AG04450 (cell line): ENCODE data around the gene PRKN. TPM values are rescaled to one million over a fixed set of nuclear protein-coding genes. Genes with fewer than 3 reads are reported as not detected.

Experiments used
- CTCF ChIA-PET: fragments of 300-600, 350-600 bp; formaldehyde crosslinking; extraction: SDS; loops from one replicate; lab custom pipeline; 2022; ENCODE audit warnings: antibody characterized with exemption, inconsistent platforms; lab: Charles Lee
- POLR2A ChIA-PET: fragments of 350-600 bp; formaldehyde crosslinking; extraction: SDS; loops from one replicate; lab custom pipeline; 2021; ENCODE audit warnings: antibody characterized with exemption, inconsistent platforms; lab: Yijun Ruan, JAX
- DNase-seq: peaks from one replicate; pipeline ENCODE4 v3.0.0-alpha.2; 2011; ENCODE audit warnings: low read depth, low spot score
- H3K27ac ChIP-seq: one replicate; pipeline ENCODE4 v1.5.1; 2012; ENCODE audit warnings: low read depth, low read length, control low read depth
- H3K27me3 ChIP-seq: one replicate; pipeline ENCODE4 v1.6.0; 2012; ENCODE audit warnings: low read length; ENCODE audit not compliant: control insufficient read depth, insufficient read depth
- H3K4me3 ChIP-seq: 2 replicates; pipeline ENCODE4 v1.5.1; 2011; ENCODE audit warnings: mild to moderate bottlenecking, low read depth, low read length, control low read depth
- H3K9me3 ChIP-seq: 2 replicates; pipeline ENCODE4 v1.5.1; 2012; ENCODE audit warnings: low read length; ENCODE audit not compliant: control insufficient read depth, insufficient read depth
- CTCF ChIP-seq: IDR thresholded peaks from 2 replicates; pipeline ENCODE4 v1.5.1; 2011; ENCODE audit warnings: low read depth, low read length, control low read depth, inconsistent platforms
- polyA plus RNA-seq: library from polyadenylated mRNA; depleted of rRNA; stranded (reverse); fragments of >200 nt; gene quantifications from 2 replicates; pipeline ENCODE4 v1.2.3, GENCODE V29; 2011

PRKN gene
- polyA plus RNA-seq, 1 experiment: not detected

GRCh38 chr6:162389343-162390085 is 338.1 kb downstream of the PRKN start:
- ChIA-PET POLR2A (no interaction called here), CTCF (no interaction called here)

GRCh38 chr6:162388383-162388777 is 339.2 kb downstream of the PRKN start:
- Histone ChIP-seq H3K27me3 (no peaks in the 10 kb centered on the region), H3K27ac (no peak overlapping the region), H3K9me3 (peaks cover 16% of the 10 kb centered on the region), H3K4me3 (no peak overlapping the region)
- ChIA-PET POLR2A (no interaction called here), CTCF (no interaction called here)
- no peak for DNase-seq
- TF ChIP-seq CTCF: no peak

More at GRCh38 chr6:162389343-162390085, 338.1 kb downstream of the PRKN start:
- no peak overlapping the region for H3K27ac ChIP-seq
- no peak for DNase-seq
- H3K27me3 ChIP-seq: no peaks in the 10 kb centered on the region
- peaks cover 16% of the 10 kb centered on the region for H3K9me3 ChIP-seq
- H3K4me3 ChIP-seq: no peak overlapping the region
- no peak for TF ChIP-seq CTCF

- Histone ChIP-seq H3K27ac (no peak overlapping the region), H3K27me3 (no peaks in the 10 kb centered on the region), H3K4me3 (no peak overlapping the region), H3K9me3 (peaks cover 16% of the 10 kb centered on the region)
- ChIA-PET POLR2A (no interaction called here), CTCF (interaction anchor here (0.7 kb wide), 1 partner anchor 359 kb away, joined by 7 read pairs; no protein-coding TSS in a partner anchor)
- no peak for TF ChIP-seq CTCF
- DNase-seq: no peak
Measured at GRCh38 chr6:162387718-162388382, 339.7 kb downstream of the PRKN start.

- no peak overlapping the region for H3K4me3 ChIP-seq
- peaks cover 17% of the 10 kb centered on the region for H3K9me3 ChIP-seq
- no peak for TF ChIP-seq CTCF
- no peak overlapping the region for H3K27ac ChIP-seq
- CTCF ChIA-PET: no interaction called here
- no peak for DNase-seq
- H3K27me3 ChIP-seq: no peaks in the 10 kb centered on the region
- POLR2A ChIA-PET: no interaction called here
Measured at GRCh38 chr6:162385980-162386379, 341.6 kb downstream of the PRKN start.
